PC-9 (cell line): ENCODE measurements around the gene ARL8B. TPM values are rescaled to one million over a fixed set of nuclear protein-coding genes. Genes with fewer than 3 reads are reported as not detected.

ENCODE experiments used
- BruUV-seq: library from RNA; stranded (reverse); fragments of 400-500 nt; replicated peaks from 2 replicates; lab custom pipeline; 2021; lab: Mats Ljungman, UMichigan
- CTCF ChIA-PET: fragments of 300-600 bp; sonication (Branson Sonifier 250); formaldehyde crosslinking; loops from one replicate; lab custom pipeline; 2022; ENCODE audit warnings: antibody characterized with exemption; lab: Charles Lee
- POLR2A ChIA-PET: fragments of 300-600 bp; sonication (Branson Sonifier 250); formaldehyde crosslinking; loops from one replicate; lab custom pipeline; 2022; ENCODE audit warnings: antibody characterized with exemption; ENCODE audit not compliant: unreplicated experiment; lab: Charles Lee
- DNase-seq, 2 experiments: peaks; one replicate each; pipeline versions ENCODE4 v3.0.0 to v3.0.0-alpha.2; 2015 to 2022; ENCODE audit warnings: mixed read lengths in 1 of 2
- H2AFZ ChIP-seq: fragments of 200-600 bp; sonication (generic); 2 replicates; pipeline ENCODE4 v1.8.1; 2017; ENCODE audit warnings: antibody characterized with exemption
- H3F3A ChIP-seq: fragments of 200-600 bp; sonication (generic); 2 replicates; pipeline ENCODE4 v1.8.1; 2017; ENCODE audit warnings: antibody characterized with exemption, mild to moderate bottlenecking, low read depth; ENCODE audit not compliant: insufficient read depth
- H3K27ac ChIP-seq: fragments of 200-600 bp; sonication (generic); 2 replicates; pipeline ENCODE4 v1.6.1; 2016; ENCODE audit warnings: mixed run types
- H3K27me3 ChIP-seq: fragments of 200-600 bp; sonication (generic); 2 replicates; pipeline ENCODE4 v1.6.1; 2016; ENCODE audit warnings: low read depth, mixed run types; ENCODE audit not compliant: insufficient read depth
- H3K36me3 ChIP-seq: fragments of 200-600 bp; sonication (generic); 2 replicates; pipeline ENCODE4 v1.6.1; 2016; ENCODE audit warnings: low read depth, mixed run types
- H3K4me1 ChIP-seq: fragments of 200-600 bp; sonication (generic); replicated peaks from 2 replicates; pipeline ENCODE4 v1.6.1; 2016; ENCODE audit warnings: mixed run types; ENCODE audit not compliant: insufficient read depth
- H3K4me2 ChIP-seq: fragments of 200-600 bp; sonication (generic); 2 replicates; pipeline ENCODE4 v1.6.1; 2017; ENCODE audit warnings: mixed run types
- H3K4me3 ChIP-seq: fragments of 200-600 bp; sonication (generic); 2 replicates; pipeline ENCODE4 v1.6.1; 2016; ENCODE audit warnings: mixed run types
- H3K79me2 ChIP-seq: fragments of 200-600 bp; sonication (generic); 2 replicates; pipeline ENCODE4 v1.6.1; 2017; ENCODE audit warnings: low read depth, mixed run types
- H3K9me2 ChIP-seq: fragments of 200-600 bp; sonication (generic); 2 replicates; pipeline ENCODE4 v1.8.1; 2017; ENCODE audit warnings: mild to moderate bottlenecking; ENCODE audit not compliant: insufficient read depth
- H3K9me3 ChIP-seq: fragments of 200-600 bp; sonication (generic); 2 replicates; pipeline ENCODE4 v1.8.1; 2016; ENCODE audit warnings: low read depth; ENCODE audit not compliant: insufficient read depth
- H4K20me1 ChIP-seq: fragments of 200-600 bp; sonication (generic); 2 replicates; pipeline ENCODE4 v1.8.1; 2017; ENCODE audit not compliant: insufficient read depth
- EZH2 ChIP-seq: fragments of 200-600 bp; sonication (generic); IDR thresholded peaks from 2 replicates; pipeline ENCODE4 v1.8.0; 2017; ENCODE audit warnings: antibody characterized with exemption, low read depth
- intact Hi-C: fragments of 100-400 bp; cut with micrococcal nuclease; formaldehyde crosslinking; loops from one replicate; pipeline ENCODE4 v1.10.0; 2022; ENCODE audit not compliant: unreplicated experiment
- total RNA-seq: library from RNA; stranded (reverse); gene quantifications from 2 replicates; pipeline ENCODE4 v1.2.3, GENCODE V29; 2021
- TF ChIP-seq, protein P1 (sequence below): fragments of 200-600 bp; sonication (generic); conservative IDR thresholded peaks from 2 replicates; pipeline ENCODE4 v1.6.1; 2017; ENCODE audit warnings: mixed run types, antibody characterized with exemption, mild to moderate bottlenecking, moderate library complexity

ARL8B gene
- total RNA-seq, 1 experiment from 2014 or later: 45.4 TPM

DNA sequence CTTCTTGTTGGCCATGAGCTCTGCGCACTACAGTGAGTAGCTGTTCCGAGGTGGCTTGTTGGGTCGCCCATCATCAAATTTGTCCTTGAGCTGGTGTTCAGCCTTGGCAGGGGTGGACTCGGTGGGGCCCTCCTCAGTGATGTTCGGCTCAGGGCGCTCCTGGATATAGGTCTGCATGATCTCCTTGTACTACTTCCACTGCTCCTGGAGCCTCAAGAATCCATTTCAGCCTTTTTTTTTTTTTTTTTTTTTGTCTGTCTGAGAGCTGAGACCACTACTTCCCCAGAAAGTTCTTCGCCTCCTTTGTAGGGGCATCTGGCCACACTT lies 39.3 kb upstream of the ARL8B start:
- H3K27me3 ChIP-seq: no peaks in the 10 kb centered on the region
- H3K4me1 ChIP-seq: no peaks in the 10 kb centered on the region
- intact Hi-C loops: no loop called here
- H3K27ac ChIP-seq: no peak overlapping the region
- no peak overlapping the region for H3K4me2 ChIP-seq
- no peak for DNase-seq
- no peak overlapping the region for H3K4me3 ChIP-seq
- H2AFZ ChIP-seq: no peak overlapping the region
- BruUV-seq: no TSS peak
- no peaks in the 10 kb centered on the region for H3K9me3 ChIP-seq
- ChIA-PET POLR2A (no interaction called here), CTCF (no interaction called here)
- H3K36me3 ChIP-seq: no peaks in the 10 kb centered on the region
- no peaks in the 10 kb centered on the region for H3F3A ChIP-seq
- H3K9me2 ChIP-seq: no peaks in the 10 kb centered on the region
- TF ChIP-seq, protein P1, sequence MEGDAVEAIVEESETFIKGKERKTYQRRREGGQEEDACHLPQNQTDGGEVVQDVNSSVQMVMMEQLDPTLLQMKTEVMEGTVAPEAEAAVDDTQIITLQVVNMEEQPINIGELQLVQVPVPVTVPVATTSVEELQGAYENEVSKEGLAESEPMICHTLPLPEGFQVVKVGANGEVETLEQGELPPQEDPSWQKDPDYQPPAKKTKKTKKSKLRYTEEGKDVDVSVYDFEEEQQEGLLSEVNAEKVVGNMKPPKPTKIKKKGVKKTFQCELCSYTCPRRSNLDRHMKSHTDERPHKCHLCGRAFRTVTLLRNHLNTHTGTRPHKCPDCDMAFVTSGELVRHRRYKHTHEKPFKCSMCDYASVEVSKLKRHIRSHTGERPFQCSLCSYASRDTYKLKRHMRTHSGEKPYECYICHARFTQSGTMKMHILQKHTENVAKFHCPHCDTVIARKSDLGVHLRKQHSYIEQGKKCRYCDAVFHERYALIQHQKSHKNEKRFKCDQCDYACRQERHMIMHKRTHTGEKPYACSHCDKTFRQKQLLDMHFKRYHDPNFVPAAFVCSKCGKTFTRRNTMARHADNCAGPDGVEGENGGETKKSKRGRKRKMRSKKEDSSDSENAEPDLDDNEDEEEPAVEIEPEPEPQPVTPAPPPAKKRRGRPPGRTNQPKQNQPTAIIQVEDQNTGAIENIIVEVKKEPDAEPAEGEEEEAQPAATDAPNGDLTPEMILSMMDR: no peak
- TF ChIP-seq EZH2: no peak
- H4K20me1 ChIP-seq: no peaks in the 10 kb centered on the region
- no peaks in the 10 kb centered on the region for H3K79me2 ChIP-seq

DNA sequence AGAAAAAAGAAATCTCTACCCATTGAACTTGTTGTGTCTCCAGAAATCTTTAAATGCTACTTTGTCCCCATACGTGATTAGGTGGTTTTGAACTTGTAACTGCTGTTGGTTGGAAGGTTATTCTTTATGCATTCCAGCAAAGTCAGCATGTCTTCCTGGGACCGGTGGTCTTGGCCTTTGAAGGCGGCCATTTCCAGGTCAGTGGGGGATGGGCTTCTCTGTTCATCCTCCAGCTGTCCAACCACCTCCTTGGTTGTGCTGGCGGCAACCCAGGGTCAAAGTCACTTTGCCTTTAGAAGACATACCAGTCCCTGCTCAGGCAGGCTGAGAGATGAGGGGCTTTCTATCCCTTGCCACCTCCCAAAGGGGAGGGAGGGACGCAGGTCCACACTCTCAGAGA lies 37.9 kb upstream of the ARL8B start:
- intact Hi-C loops: no loop called here
- CTCF ChIA-PET: no interaction called here

DNA sequence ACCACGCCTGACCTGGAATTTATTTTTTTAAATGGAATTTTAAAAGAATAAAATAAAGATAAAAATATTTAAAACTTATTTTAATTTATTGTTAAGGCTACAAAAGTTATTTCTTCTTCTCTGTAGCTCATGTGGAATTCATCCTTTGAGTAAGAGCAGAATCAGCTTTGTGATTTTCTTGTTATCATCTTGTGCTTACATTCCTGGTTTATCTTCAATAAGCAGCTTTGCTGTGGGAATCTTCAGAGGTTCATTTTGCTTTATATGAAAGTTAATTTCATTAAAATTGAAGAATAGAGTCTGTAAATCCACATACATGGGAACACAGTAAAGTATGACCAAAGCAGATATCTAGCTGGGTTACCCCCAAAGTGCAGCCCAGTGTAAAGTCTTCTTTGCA lies 35.4 kb upstream of the ARL8B start:
- H3K36me3 ChIP-seq: no peaks in the 10 kb centered on the region
- no peaks in the 10 kb centered on the region for H3K4me1 ChIP-seq
- intact Hi-C loops: no loop called here
- BruUV-seq: no TSS peak
- H3K9me2 ChIP-seq: no peaks in the 10 kb centered on the region
- H4K20me1 ChIP-seq: no peaks in the 10 kb centered on the region
- no peak overlapping the region for H2AFZ ChIP-seq
- CTCF ChIA-PET: no interaction called here
- no peaks in the 10 kb centered on the region for H3F3A ChIP-seq
- H3K79me2 ChIP-seq: no peaks in the 10 kb centered on the region
- H3K4me3 ChIP-seq: no peak overlapping the region
- DNase-seq: no peak
- no peak overlapping the region for H3K4me2 ChIP-seq
- POLR2A ChIA-PET: interaction anchor here (0.7 kb wide), 1 partner anchor 10 kb away, joined by 3 read pairs; no protein-coding TSS in a partner anchor
- TF ChIP-seq, protein P1: no peak
- TF ChIP-seq EZH2: no peak
- no peaks in the 10 kb centered on the region for H3K9me3 ChIP-seq
- H3K27ac ChIP-seq: no peak overlapping the region
- no peaks in the 10 kb centered on the region for H3K27me3 ChIP-seq

More for the DNA sequence above, 37.9 kb upstream of the ARL8B start:
- Histone ChIP-seq H4K20me1 (no peaks in the 10 kb centered on the region), H3K4me1 (no peaks in the 10 kb centered on the region), H3K27ac (no peak overlapping the region), H3K4me2 (no peak overlapping the region), H3F3A (no peaks in the 10 kb centered on the region), H3K36me3 (no peaks in the 10 kb centered on the region), H3K9me3 (no peaks in the 10 kb centered on the region), H3K27me3 (no peaks in the 10 kb centered on the region), H2AFZ (no peak overlapping the region), H3K79me2 (no peaks in the 10 kb centered on the region), H3K4me3 (no peak overlapping the region), H3K9me2 (no peaks in the 10 kb centered on the region)
- no TSS peak for BruUV-seq
- no peak for DNase-seq
- POLR2A ChIA-PET: no interaction called here
- no peak for TF ChIP-seq EZH2

DNA sequence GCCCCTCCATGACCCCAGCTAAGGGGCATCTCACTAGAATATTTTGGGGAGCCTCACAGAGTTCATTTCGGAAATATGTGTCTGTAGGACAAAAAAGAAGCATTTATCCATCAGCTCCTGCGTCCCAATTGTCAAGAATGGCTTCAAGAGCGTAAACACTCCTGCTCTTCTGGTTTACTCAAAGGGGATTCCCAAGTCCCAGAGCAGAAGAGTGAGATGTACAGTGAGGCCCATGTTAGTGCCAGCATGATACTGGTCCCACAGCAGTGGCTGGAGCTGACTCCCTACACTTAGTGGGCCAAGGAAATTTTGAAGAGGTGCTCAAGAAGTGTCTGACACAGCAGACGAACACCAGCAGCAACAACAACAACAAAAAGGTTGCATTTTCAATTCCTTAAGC lies 34.9 kb upstream of the ARL8B start:
- no peaks in the 10 kb centered on the region for H3K4me1 ChIP-seq
- H3K36me3 ChIP-seq: no peaks in the 10 kb centered on the region
- H3K9me2 ChIP-seq: no peaks in the 10 kb centered on the region
- no peaks in the 10 kb centered on the region for H3K79me2 ChIP-seq
- no peaks in the 10 kb centered on the region for H3F3A ChIP-seq
- intact Hi-C loops: no loop called here
- no peak for TF ChIP-seq EZH2
- TF ChIP-seq, protein P1: no peak
- no peaks in the 10 kb centered on the region for H4K20me1 ChIP-seq
- no peaks in the 10 kb centered on the region for H3K27me3 ChIP-seq
- no peak for DNase-seq
- H3K27ac ChIP-seq: no peak overlapping the region
- no peak overlapping the region for H3K4me3 ChIP-seq
- ChIA-PET CTCF (no interaction called here), POLR2A (interaction anchor here (0.7 kb wide), 1 partner anchor 11 kb away, joined by 3 read pairs; no protein-coding TSS in a partner anchor)
- no peak overlapping the region for H2AFZ ChIP-seq
- BruUV-seq: no TSS peak
- no peaks in the 10 kb centered on the region for H3K9me3 ChIP-seq
- H3K4me2 ChIP-seq: no peak overlapping the region
